Activated T-helper 2 cell treated with anti-CD3 and anti-CD28 coated beads, Interferon-gamma antibody, Interleukin-2, Interleukin-4, amounts not matched to agents 10 μg/mL and 5 μg/mL and 100 μg/mL, durations not matched to agents 14 hours and 24 hours and 36 hours (primary cell): Measurements from ENCODE around the gene MEOX1. TPM values are rescaled to one million over a fixed set of nuclear protein-coding genes. Genes with fewer than 3 reads are reported as not detected.
A peak's percentile ranks its signal among the peaks of the same experiment; 100 is the strongest.
"Not testable (repeated sequence)": the region's sequence is repeated elsewhere in the genome, so short reads cannot be mapped to it uniquely, and the experiment has no call there.

Experiments
- DNase-seq: peaks from one replicate; pipeline ENCODE4 v3.0.0; 2021; ENCODE audit warnings: low spot score
- H3K27ac Mint-ChIP-seq: one replicate; pipeline ENCODE4 v1.8.0; 2021; ENCODE audit warnings: mixed read lengths
- H3K27me3 Mint-ChIP-seq: one replicate; pipeline ENCODE4 v1.8.0; 2021; ENCODE audit warnings: low read depth, mixed read lengths
- H3K36me3 Mint-ChIP-seq: one replicate; pipeline ENCODE4 v1.8.0; 2021; ENCODE audit warnings: low read depth, mixed read lengths
- H3K4me1 Mint-ChIP-seq: one replicate; pipeline ENCODE4 v1.8.0; 2021; ENCODE audit warnings: low read depth, mixed read lengths
- H3K4me3 Mint-ChIP-seq: one replicate; pipeline ENCODE4 v1.8.0; 2021; ENCODE audit warnings: low read depth, mild to moderate bottlenecking, moderate library complexity, mixed read lengths
- H3K9me3 Mint-ChIP-seq: one replicate; pipeline ENCODE4 v1.8.0; 2021; ENCODE audit warnings: mixed read lengths
- intact Hi-C: fragments of 100-400 bp; cut with micrococcal nuclease; formaldehyde crosslinking; loops from one replicate; pipeline ENCODE4 v1.15.1; 2023
- total RNA-seq: library from RNA; stranded (reverse); gene quantifications from 2 replicates; pipeline ENCODE4 v1.2.3, GENCODE V29; 2022

MEOX1 gene
- total RNA-seq, 1 donor from 2014 or later = 1.8 TPM

DNA sequence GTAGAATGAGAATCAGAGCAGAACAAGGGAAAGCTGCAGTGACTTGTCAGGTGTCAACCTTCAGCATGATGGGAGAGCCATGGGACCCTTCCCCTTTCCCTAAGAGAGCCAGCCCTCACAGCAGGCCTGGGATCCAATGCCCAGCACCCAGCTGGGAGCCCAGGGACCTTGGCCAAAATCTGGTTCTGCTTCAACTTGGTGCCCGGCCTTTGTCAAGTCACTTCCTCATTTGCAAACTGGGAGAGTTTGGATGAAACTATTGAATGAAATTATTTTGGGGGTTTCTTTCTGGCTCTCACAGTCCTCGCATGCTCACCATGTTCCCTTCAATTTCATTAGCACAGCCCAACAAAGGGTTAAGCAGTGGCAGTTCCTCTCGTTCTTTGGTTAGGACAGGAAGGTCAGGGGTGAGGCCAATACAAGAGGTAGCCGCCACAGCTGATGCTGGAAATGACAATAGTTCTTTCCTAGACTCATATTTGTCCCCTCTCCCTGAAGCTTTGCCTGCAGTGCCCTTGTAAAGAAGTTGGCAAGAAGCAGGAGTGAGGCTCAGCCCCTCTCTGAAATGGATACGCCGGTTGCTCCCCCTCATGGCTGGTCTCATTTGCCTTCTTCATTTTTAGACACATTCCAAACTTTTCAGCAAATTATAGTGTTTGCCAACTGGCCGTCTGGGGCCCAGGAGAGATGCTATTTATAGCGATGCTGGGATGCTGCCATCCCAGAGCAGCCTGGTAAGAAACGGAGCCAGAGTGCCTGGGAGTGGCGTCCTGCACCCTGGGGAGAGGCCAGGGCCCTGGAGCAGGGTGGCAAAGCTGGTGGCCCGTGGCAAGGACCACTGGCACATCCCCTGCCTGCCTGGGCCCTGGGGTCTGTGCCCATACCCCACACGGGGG is 34.5 kb upstream of the MEOX1 start:
- Mint-ChIP-seq H3K4me3 (no peak overlapping the region), H3K9me3 (peaks cover 3% of the 10 kb centered on the region), H3K4me1 (peaks cover 8% of the 10 kb centered on the region), H3K27me3 (peaks cover 13% of the 10 kb centered on the region), H3K27ac (no peak overlapping the region), H3K36me3 (no peaks in the 10 kb centered on the region)
- no peak for DNase-seq
- intact Hi-C loops = no loop called here

DNA sequence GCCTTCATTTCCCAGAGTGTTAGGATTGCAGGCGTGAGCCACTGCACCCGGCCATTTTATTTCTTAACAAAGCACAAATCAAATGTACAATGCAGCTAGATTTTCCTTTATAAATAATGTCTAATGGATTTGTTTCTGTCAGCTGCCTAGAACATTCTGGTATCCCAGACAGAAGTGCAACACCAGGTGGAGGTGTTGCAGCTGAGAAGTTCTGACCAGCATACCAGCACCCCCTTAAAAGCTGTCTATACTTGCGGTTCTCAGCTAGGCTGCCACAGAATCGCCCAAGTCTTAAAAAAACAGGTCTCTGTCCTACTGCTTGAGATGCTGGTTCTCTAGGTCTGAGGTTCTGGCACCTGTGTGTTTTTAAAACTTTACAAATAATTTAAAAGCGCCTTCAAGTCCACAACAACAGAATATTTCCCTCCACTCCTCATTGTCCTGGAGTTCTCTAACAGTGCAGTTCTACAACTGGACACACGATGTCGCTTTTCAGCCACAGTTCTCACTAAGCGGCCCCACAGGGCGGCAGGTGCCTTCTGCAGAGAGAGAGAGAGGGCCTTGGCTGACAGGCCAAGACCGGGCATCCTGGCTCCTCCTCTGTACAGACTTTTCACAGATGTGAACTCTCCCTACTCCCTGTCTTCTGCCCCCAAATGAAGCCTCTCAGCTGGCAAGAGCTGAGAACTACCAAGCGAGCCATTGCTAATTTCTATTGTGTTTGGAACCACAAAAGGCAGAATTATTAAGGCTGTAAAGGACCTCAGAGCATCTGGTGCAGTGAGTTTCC is 32.6 kb upstream of the MEOX1 start:
- H3K4me3 Mint-ChIP-seq = no peak overlapping the region
- intact Hi-C loops = loop anchor here (1.0 kb wide), 1 partner anchor 66 kb away; no protein-coding TSS in a partner anchor
- no peaks in the 10 kb centered on the region for H3K4me1 Mint-ChIP-seq
- DNase-seq = peak; percentile 65
- no peaks in the 10 kb centered on the region for H3K36me3 Mint-ChIP-seq
- H3K27ac Mint-ChIP-seq = no peak overlapping the region
- peaks cover 3% of the 10 kb centered on the region for H3K9me3 Mint-ChIP-seq
- H3K27me3 Mint-ChIP-seq = peaks cover 9% of the 10 kb centered on the region

DNA sequence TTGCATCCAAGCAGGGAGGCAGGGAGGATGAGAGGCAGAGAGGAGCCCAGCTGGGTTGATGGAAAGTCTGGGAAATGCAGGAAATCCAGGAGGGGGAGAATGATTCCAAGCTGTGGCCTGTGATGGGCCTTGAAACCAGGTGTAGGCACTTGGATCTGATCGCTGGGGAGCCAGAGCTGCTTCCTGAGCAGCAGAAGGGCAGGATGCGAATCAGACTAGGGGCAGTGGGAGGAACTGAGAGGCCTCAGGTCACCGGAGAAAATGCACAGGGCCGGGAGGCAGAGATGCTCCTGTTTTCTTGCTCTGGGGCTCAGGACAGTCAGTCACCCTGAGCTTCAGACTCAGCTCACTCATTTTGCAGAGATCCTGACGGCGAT is 29.6 kb upstream of the MEOX1 start:
- intact Hi-C loops = no loop called here
- H3K27me3 Mint-ChIP-seq = peaks cover 3% of the 10 kb centered on the region
- H3K9me3 Mint-ChIP-seq = no peaks in the 10 kb centered on the region
- no peak for DNase-seq
- no peaks in the 10 kb centered on the region for H3K36me3 Mint-ChIP-seq
- H3K4me1 Mint-ChIP-seq = no peaks in the 10 kb centered on the region
- H3K27ac Mint-ChIP-seq = no peak overlapping the region
- no peak overlapping the region for H3K4me3 Mint-ChIP-seq

DNA sequence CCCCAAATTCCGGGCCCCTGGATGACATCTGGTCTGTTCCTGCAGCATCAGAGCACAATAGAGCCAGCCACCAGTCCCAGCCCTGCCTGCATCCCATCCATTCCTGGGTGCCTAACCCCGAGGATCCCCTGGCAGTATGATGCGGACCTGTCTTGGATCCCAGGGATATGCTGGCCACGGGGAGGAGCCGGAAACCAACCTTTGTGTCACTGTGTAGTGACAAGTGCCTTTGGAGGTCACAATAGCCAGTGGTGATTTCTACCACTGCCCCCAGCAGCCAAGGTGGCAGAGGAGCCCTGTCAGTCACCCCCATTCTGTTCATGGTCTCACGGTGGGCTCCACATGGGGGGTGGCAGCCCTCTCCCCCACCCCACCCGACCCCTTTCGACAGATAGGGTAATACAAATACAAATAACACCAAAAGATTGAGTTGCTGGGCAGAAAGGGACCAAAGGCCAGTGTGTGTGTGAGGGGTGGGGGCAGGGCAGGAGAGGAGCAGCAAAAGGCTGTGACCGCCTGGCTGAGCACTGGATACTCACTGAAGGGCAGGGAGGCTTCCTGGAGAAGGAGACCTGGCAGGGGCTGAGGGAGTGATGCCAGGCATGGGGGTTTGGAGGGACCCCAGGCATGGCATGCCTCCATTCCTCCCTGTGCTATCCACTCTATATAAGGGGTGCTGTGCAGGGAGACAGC is 29.0 kb upstream of the MEOX1 start:
- H3K9me3 Mint-ChIP-seq = no peaks in the 10 kb centered on the region
- no peak overlapping the region for H3K4me3 Mint-ChIP-seq
- H3K36me3 Mint-ChIP-seq = no peaks in the 10 kb centered on the region
- H3K27me3 Mint-ChIP-seq = peaks cover 3% of the 10 kb centered on the region
- H3K27ac Mint-ChIP-seq = no peak overlapping the region
- no peaks in the 10 kb centered on the region for H3K4me1 Mint-ChIP-seq
- no peak for DNase-seq
- intact Hi-C loops = no loop called here

DNA sequence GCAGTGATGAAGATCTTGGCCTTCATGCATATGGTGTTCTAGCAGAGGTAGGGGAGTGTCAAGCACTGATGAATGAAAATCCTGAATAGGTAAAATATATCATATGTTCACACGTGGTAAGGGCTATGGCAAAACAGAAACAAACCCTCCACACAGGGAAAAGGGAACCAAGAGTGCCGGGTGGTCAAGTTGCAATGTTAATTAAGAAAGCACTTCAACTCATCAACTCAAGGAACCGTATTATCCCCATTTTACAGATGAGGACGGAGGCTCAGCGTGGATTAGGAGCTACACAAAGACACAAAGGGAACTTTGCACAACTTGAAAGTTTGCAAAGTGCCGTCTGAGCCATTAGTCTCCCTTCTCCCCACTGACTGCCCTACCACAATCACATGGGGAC is 28.1 kb upstream of the MEOX1 start:
- Mint-ChIP-seq H3K27me3 (peaks cover 3% of the 10 kb centered on the region), H3K9me3 (no peaks in the 10 kb centered on the region), H3K4me3 (no peak overlapping the region), H3K4me1 (no peaks in the 10 kb centered on the region), H3K36me3 (no peaks in the 10 kb centered on the region), H3K27ac (no peak overlapping the region)
- intact Hi-C loops = no loop called here
- DNase-seq = no peak

DNA sequence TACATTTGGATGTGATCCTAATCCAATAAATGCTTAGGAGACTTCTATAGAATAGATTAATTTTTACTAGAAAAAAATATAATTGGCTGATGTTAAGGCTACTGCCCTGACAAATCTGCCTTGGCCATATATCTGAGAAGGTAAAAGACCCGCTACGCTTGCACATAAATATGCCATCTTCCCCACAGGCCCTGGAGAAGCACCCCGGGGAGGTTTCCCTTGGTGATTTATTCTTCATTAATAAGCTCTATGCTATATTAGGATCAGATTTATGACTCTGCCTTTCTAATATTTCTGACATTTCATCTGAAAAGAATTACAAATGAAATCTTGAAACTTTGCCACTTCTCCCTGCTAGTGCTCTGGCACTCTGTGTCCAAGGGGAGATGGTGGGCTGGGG is 27.4 kb upstream of the MEOX1 start:
- Mint-ChIP-seq H3K4me1 (no peaks in the 10 kb centered on the region), H3K9me3 (no peaks in the 10 kb centered on the region), H3K4me3 (no peak overlapping the region), H3K27me3 (peaks cover 1% of the 10 kb centered on the region), H3K27ac (no peak overlapping the region), H3K36me3 (no peaks in the 10 kb centered on the region)
- intact Hi-C loops = no loop called here
- no peak for DNase-seq

DNA sequence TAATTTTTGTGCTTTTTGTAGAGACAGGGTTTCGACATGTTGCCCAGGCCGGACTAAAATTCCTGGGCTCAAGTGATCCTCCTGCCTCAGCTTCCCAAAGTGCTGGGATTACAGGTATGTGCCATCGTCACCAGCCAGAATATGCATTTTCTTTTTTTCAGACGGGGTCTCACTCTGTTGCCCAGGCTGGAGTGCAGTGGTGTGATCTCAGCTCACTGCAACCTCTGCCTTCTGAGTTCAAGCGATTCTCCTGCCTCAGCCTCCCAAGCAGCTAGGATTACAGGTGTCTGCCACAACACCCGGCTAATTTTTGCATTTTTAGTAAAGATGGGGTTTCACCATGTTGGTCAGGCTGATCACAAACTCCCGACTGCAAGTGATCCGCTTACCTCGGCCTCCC is 25.2 kb upstream of the MEOX1 start:
- intact Hi-C loops, H3K9me3 Mint-ChIP-seq, H3K36me3 Mint-ChIP-seq, H3K4me1 Mint-ChIP-seq, H3K27ac Mint-ChIP-seq, DNase-seq, H3K27me3 Mint-ChIP-seq, H3K4me3 Mint-ChIP-seq: not testable (repeated sequence)

DNA sequence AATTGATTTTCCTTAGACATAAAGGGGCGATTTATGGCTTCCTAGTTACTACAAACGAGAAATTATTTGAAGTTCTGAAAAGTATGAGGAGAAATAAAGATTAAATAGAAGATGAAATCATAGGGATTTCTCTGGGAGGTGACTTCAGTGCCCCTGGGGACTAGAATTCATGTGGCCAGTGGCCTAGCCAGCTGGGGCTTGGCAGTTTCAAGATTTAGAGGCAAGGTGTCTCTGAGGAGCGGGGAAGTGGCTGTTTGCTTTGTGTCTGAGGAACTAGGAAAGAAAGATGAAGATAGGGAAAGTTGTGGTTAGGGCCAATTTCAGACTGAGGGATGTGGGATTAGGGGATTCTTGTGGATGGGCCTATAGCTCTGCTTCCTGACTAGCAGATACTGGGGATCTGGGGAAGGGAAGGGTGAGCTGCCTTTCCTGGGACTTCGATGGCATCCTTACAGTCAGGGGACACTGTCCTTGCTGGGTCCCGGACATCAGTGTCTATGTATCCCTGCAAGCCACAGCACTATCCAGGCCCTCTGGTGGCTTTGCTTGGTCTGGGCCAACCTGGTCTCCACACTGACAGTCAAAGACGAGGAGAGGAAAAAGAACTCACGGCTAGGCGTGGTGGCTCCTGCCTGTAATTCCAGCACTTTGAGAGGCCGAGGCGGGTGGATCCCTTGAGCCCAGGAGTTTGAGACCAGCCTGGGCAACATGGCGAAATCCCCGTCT is 22.4 kb upstream of the MEOX1 start:
- H3K4me1 Mint-ChIP-seq = no peaks in the 10 kb centered on the region
- H3K4me3 Mint-ChIP-seq = no peak overlapping the region
- intact Hi-C loops = no loop called here
- H3K9me3 Mint-ChIP-seq = no peaks in the 10 kb centered on the region
- no peak overlapping the region for H3K27ac Mint-ChIP-seq
- H3K36me3 Mint-ChIP-seq = no peaks in the 10 kb centered on the region
- peaks cover 15% of the 10 kb centered on the region for H3K27me3 Mint-ChIP-seq
- DNase-seq = no peak

DNA sequence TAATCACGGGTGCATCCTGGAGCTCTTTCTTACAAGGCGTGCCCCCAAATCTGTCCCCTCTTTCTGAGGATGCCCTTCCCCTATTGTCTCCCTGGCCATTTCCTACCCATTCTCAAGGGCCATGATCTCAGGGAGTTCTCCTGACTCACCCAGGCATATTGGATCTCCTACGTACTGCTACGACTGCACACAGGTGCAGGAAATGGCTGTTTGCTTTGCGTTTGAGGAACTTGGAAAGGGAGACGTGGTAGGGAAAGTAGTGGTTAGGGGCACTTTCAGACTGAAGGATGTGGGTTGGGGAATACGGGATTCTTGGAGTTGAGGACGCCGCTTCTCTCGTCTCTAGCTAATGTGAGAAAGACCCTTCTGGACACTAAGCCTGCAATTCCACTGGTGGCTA is 18.7 kb upstream of the MEOX1 start:
- Mint-ChIP-seq H3K4me1 (peaks cover 15% of the 10 kb centered on the region), H3K27ac (no peak overlapping the region), H3K36me3 (no peaks in the 10 kb centered on the region), H3K9me3 (no peaks in the 10 kb centered on the region), H3K27me3 (peaks cover 19% of the 10 kb centered on the region), H3K4me3 (no peak overlapping the region)
- intact Hi-C loops = no loop called here
- no peak for DNase-seq

DNA sequence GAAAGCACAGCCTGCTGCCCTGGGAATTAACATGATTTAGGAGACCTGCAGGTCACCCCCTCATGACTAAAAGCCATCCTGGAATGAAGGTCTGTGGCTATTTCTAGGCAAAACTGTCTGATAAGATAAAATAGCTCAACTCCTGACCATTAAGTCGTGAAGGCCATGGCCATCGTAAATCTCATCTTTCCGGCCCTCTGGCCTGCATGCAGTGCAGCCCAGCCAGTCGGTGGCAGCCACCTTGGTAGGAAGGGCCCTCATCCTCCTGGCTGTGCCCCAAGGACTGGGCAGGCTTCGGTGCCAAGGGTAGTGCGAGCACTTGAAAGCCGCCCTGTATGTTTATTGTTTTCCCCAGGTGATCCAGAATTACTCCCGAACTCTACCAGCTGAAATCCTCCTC is 18.2 kb upstream of the MEOX1 start:
- intact Hi-C loops = no loop called here
- no peaks in the 10 kb centered on the region for H3K36me3 Mint-ChIP-seq
- peaks cover 15% of the 10 kb centered on the region for H3K4me1 Mint-ChIP-seq
- no peak overlapping the region for H3K4me3 Mint-ChIP-seq
- DNase-seq = no peak
- H3K27ac Mint-ChIP-seq = no peak overlapping the region
- H3K9me3 Mint-ChIP-seq = no peaks in the 10 kb centered on the region
- peaks cover 23% of the 10 kb centered on the region for H3K27me3 Mint-ChIP-seq

DNA sequence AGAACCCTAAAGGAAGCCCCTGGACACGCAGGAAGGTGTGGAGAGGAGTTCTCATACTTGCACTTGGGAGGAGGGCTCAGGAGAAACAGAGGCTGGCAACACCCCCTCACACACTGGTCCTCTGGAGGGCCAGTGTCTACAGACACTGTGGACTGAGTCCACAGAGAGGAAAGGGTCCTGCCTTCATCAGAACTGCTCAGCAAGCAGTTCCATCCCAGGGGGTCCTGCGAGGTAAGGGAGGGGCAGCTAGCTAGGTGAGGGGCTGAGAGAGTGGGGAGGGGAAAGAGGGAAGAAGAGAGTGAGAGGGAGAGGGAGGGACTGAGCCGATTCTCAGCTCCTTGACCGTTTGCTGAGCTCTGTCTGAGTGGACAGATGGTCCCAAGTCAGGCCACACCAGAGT is 17.7 kb upstream of the MEOX1 start:
- DNase-seq = no peak
- Mint-ChIP-seq H3K36me3 (no peaks in the 10 kb centered on the region), H3K9me3 (no peaks in the 10 kb centered on the region), H3K27ac (no peak overlapping the region), H3K4me1 (peaks cover 15% of the 10 kb centered on the region), H3K4me3 (no peak overlapping the region), H3K27me3 (peaks cover 23% of the 10 kb centered on the region)
- intact Hi-C loops = no loop called here

DNA sequence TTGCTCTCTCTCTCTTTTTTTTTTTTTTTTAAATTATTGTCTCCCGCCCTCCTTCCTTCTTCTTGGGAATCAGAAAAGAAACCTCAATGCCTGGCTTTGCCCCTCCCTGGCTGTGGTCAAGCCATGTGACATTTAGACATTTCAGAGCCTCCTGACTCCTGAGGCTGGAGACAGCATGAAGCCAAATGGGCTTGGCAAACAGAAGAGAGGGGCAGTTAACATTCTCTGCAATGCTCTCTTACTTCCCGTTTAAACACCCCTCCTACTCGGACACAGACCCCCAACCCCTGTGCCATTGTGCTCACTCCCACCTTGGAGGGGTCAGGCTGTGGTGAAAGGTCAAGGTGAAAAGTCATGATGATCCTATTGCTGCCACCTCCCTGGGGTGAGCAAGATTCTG is 14.7 kb upstream of the MEOX1 start:
- no peaks in the 10 kb centered on the region for H3K36me3 Mint-ChIP-seq
- H3K4me1 Mint-ChIP-seq = peaks cover 25% of the 10 kb centered on the region
- no peak for DNase-seq
- H3K27ac Mint-ChIP-seq = no peak overlapping the region
- peaks cover 23% of the 10 kb centered on the region for H3K27me3 Mint-ChIP-seq
- H3K9me3 Mint-ChIP-seq = no peaks in the 10 kb centered on the region
- intact Hi-C loops = no loop called here
- no peak overlapping the region for H3K4me3 Mint-ChIP-seq
